GM23248 (cell line): ENCODE results near the gene NINL. TPM values are rescaled to one million over a fixed set of nuclear protein-coding genes. Genes with fewer than 3 reads are reported as not detected.

Experiments used
- DNase-seq: peaks from one replicate; pipeline ENCODE4 v3.0.0-alpha.2; 2015
- H2AFZ ChIP-seq: fragments of 200-600 bp; sonication (generic); 2 replicates; pipeline ENCODE4 v1.6.1; 2016; ENCODE audit warnings: antibody characterized with exemption
- H3F3A ChIP-seq: fragments of 200-600 bp; sonication (generic); 2 replicates; pipeline ENCODE4 v1.6.1; 2016; ENCODE audit warnings: mild to moderate bottlenecking, antibody characterized with exemption, mixed run types; ENCODE audit not compliant: insufficient read depth
- H3K27ac ChIP-seq: fragments of 200-600 bp; sonication (generic); 2 replicates; pipeline ENCODE4 v1.5.1; 2016; ENCODE audit warnings: mild to moderate bottlenecking
- H3K27me3 ChIP-seq: fragments of 200-600 bp; sonication (generic); replicated peaks from 2 replicates; pipeline ENCODE4 v1.6.1; 2016; ENCODE audit warnings: mild to moderate bottlenecking; ENCODE audit not compliant: insufficient read depth
- H3K36me3 ChIP-seq: fragments of 200-600 bp; sonication (generic); 2 replicates; pipeline ENCODE4 v1.6.1; 2016; ENCODE audit warnings: low read depth, mild to moderate bottlenecking
- H3K4me1 ChIP-seq: fragments of 200-600 bp; sonication (generic); 2 replicates; pipeline ENCODE4 v1.6.1; 2016; ENCODE audit warnings: mild to moderate bottlenecking; ENCODE audit not compliant: insufficient read depth
- H3K4me2 ChIP-seq: fragments of 200-600 bp; sonication (generic); one replicate; pipeline ENCODE4 v1.6.1; 2016; ENCODE audit warnings: mild to moderate bottlenecking; ENCODE audit not compliant: unreplicated experiment
- H3K4me3 ChIP-seq: fragments of 200-600 bp; sonication (generic); 2 replicates; pipeline ENCODE4 v1.5.1; 2016; ENCODE audit warnings: mild to moderate bottlenecking
- H3K79me2 ChIP-seq: fragments of 200-600 bp; sonication (generic); 2 replicates; pipeline ENCODE4 v1.6.1; 2016; ENCODE audit warnings: mild to moderate bottlenecking; ENCODE audit not compliant: insufficient read depth
- H3K9ac ChIP-seq: fragments of 200-600 bp; sonication (generic); 2 replicates; pipeline ENCODE4 v1.6.1; 2016; ENCODE audit warnings: mild to moderate bottlenecking
- H3K9me2 ChIP-seq: fragments of 200-600 bp; sonication (generic); 2 replicates; pipeline ENCODE4 v1.6.1; 2016; ENCODE audit warnings: mixed run types, mild to moderate bottlenecking, moderate library complexity; ENCODE audit not compliant: insufficient read depth
- H3K9me3 ChIP-seq: fragments of 200-600 bp; sonication (generic); one replicate; pipeline ENCODE4 v1.6.1; 2017; ENCODE audit warnings: low read depth
- H4K20me1 ChIP-seq: fragments of 200-600 bp; sonication (generic); 2 replicates; pipeline ENCODE4 v1.6.0; 2016; ENCODE audit not compliant: insufficient read depth
- EZH2 ChIP-seq: fragments of 200-600 bp; sonication (generic); IDR thresholded peaks from 2 replicates; pipeline ENCODE4 v1.6.1; 2018; ENCODE audit warnings: antibody characterized with exemption, mild to moderate bottlenecking; ENCODE audit not compliant: insufficient read depth, poor library complexity, severe bottlenecking
- EZH2phosphoT487 ChIP-seq: fragments of 200-600 bp; sonication (generic); IDR thresholded peaks from 2 replicates; pipeline ENCODE4 v1.6.1; 2018; ENCODE audit warnings: antibody characterized with exemption, moderate library complexity, mild to moderate bottlenecking, low read depth; ENCODE audit not compliant: insufficient read depth
- WGBS, 2 experiments: methylation state at CpG; one replicate each; pipeline ENCODE4 v1.1.6; 2015 to 2017; ENCODE audit warnings: low lambda C conversion rate in 2 of 2, low coverage in 1 of 2; ENCODE audit errors: missing lambda C conversion rate in 2 of 2; 5-methylcytosine and 5-hydroxymethylcytosine counted together
- in situ Hi-C: fragments of 300-500 bp; cut with MboI; formaldehyde crosslinking; loops from 2 replicates; pipeline ENCODE4 v1.15.0; 2020
- polyA plus RNA-seq: library from polyadenylated mRNA; unstranded; fragments of >200 nt; fragmentation: Nextera tagmentation; extraction: Ambion mirVana; gene quantifications from 2 replicates; pipeline ENCODE4 v1.2.1, GENCODE V29; 2016
- total RNA-seq: library from RNA; depleted of rRNA; stranded (reverse); fragments of >200 nt; shearing (Covaris generic); gene quantifications from 2 replicates; pipeline ENCODE4 v1.2.3, GENCODE V29; 2014

Gene NINL
- total and polyA plus RNA-seq, 2 experiments from 2014 or later: 1.9 to 3.4 TPM

DNA sequence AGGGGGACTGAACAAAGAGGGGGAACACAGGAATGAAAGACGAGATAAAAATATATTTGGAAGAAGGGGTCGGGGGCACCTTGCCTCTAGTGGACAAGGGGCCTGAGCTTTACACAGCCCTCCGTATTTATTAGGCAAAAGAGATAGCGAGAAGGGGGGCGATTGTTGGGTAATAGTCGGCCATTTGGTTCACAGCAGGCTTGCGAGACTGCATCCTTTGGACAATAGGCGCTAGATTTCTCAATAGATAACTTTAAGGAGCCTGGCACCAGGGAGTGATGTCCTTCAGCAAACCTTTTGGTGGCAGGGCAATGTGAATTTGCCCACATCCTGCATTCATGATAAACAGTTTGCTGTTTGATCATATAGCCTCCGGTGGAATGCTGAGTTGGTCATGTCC is 41.4 kb upstream of the NINL start:
- peaks cover 27% of the 10 kb centered on the region for H3K79me2 ChIP-seq
- no peak for DNase-seq
- no peak overlapping the region for H3K4me2 ChIP-seq
- H3K27me3 ChIP-seq: no peaks in the 10 kb centered on the region
- H3K4me3 ChIP-seq: no peak overlapping the region
- no peak overlapping the region for H2AFZ ChIP-seq
- no peak overlapping the region for H3K27ac ChIP-seq
- in situ Hi-C loops: no loop called here
- no peaks in the 10 kb centered on the region for H3K9me3 ChIP-seq
- H3K9me2 ChIP-seq: no peaks in the 10 kb centered on the region
- no peak for TF ChIP-seq EZH2
- no peak for TF ChIP-seq EZH2phosphoT487
- H3F3A ChIP-seq: peaks cover 7% of the 10 kb centered on the region
- peaks cover 4% of the 10 kb centered on the region for H3K4me1 ChIP-seq
- WGBS, 2 experiments: 76 to 79% methylated on average over 9 of the region's 9 CpGs
- H3K9ac ChIP-seq: no peak overlapping the region
- no peaks in the 10 kb centered on the region for H4K20me1 ChIP-seq
- no peaks in the 10 kb centered on the region for H3K36me3 ChIP-seq

DNA sequence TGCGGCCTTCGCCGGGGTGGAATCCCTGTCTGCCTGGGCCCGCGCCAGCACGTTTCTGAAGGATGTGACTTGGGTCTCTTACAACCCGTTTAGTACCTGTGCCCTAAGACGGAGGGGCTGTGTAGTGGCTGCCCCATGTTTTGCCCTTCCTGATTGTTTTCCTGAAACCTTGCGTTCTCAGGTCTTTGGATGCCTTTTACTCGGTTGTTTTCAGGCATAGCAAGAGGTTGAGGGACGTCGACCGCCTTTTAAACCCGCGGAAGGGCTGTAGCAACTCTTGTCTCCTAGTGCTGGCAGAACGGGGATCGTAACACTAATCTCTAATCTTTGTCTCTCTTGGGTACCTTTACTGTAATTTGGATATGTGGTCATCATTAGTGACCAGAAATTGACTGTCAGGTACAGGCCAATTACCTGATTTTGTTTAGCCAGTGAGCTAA is 39.2 kb upstream of the NINL start:
- H3K27me3 ChIP-seq: no peaks in the 10 kb centered on the region
- no peaks in the 10 kb centered on the region for H3K9me3 ChIP-seq
- H3K4me2 ChIP-seq: peak overlapping the region; percentile 59
- H3K79me2 ChIP-seq: peaks cover 49% of the 10 kb centered on the region
- in situ Hi-C loops: no loop called here
- TF ChIP-seq EZH2phosphoT487: no peak
- TF ChIP-seq EZH2: no peak
- no peaks in the 10 kb centered on the region for H3K9me2 ChIP-seq
- H3K27ac ChIP-seq: peak overlapping the region; percentile 84
- DNase-seq: no peak
- H2AFZ ChIP-seq: peak overlapping the region; percentile 90
- H3F3A ChIP-seq: peaks cover 7% of the 10 kb centered on the region
- peak overlapping the region; percentile 91 for H3K9ac ChIP-seq
- H3K36me3 ChIP-seq: no peaks in the 10 kb centered on the region
- 23 to 24% methylated on average over 17 of the region's 17 CpGs for WGBS, 2 experiments
- H3K4me1 ChIP-seq: peaks cover 4% of the 10 kb centered on the region
- peak overlapping the region; percentile 93 for H3K4me3 ChIP-seq
- H4K20me1 ChIP-seq: no peaks in the 10 kb centered on the region

DNA sequence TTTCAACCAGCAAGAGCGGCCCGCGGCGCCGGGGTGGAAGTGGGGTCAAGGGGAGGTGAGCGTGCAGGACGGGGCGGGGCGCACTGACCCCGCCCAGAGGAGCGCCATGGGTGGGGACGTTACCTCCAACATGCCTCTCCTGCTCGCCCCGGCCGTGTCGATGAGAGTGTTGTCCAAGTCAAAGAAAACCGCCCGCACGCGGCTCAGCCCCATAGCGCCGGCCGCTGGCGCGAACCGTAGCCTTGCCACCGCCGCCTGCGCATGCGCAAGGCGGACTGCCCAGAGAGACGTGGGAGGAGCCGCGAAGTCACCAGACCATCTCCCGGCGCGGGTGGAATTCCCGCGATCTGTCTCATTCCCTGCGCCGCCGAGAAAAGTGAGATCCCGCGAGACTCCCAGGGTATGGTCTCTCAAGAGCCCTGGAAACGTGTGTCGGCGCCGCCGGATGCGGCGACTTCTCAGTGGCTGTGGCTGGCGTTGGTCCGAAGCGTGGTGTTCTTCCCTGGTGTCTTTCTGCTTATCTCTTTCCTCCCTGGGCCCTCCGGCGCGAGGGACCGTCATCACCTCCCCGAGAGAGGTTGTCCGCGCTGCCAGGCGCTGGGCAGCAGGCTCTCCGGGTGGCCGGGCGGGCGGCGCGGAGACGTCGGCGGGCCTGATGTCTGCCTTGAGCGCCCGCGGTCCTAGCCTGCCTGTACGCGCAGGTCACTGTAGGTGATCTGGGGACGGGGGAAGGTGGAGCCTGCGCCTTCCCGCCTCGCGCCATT is 38.6 kb upstream of the NINL start, which contains the start of gene NANP:
Gene NANP (minus strand): TSS at position 279 of the 764 bp plus-strand sequence. CDS start 66 bp downstream, at position 213.
- Histone ChIP-seq H3F3A (peaks cover 7% of the 10 kb centered on the region), H3K4me3 (peak within 1 kb of the TSS; percentile 93), H3K4me2 (peak within 1 kb of the TSS; percentile 97), H3K4me1 (peaks cover 4% of the 10 kb centered on the region), H3K9me3 (no peaks in the 10 kb centered on the region), H2AFZ (peak within 1 kb of the TSS; percentile 90), H3K27me3 (no peaks in the 10 kb centered on the region), H3K36me3 (no peaks in the 10 kb centered on the region), H4K20me1 (no peaks in the 10 kb centered on the region), H3K9me2 (no peaks in the 10 kb centered on the region), H3K79me2 (peaks cover 55% of the 10 kb centered on the region), H3K27ac (peak within 1 kb of the TSS; percentile 84), H3K9ac (peak within 1 kb of the TSS; percentile 91)
- 0 to 1% methylated on average over 27 to 74 of the region's 81 CpGs for WGBS, 2 experiments
- no peak for TF ChIP-seq EZH2phosphoT487
- TF ChIP-seq EZH2: no peak
- in situ Hi-C loops: no loop called here
- peak; percentile 99 for DNase-seq

DNA sequence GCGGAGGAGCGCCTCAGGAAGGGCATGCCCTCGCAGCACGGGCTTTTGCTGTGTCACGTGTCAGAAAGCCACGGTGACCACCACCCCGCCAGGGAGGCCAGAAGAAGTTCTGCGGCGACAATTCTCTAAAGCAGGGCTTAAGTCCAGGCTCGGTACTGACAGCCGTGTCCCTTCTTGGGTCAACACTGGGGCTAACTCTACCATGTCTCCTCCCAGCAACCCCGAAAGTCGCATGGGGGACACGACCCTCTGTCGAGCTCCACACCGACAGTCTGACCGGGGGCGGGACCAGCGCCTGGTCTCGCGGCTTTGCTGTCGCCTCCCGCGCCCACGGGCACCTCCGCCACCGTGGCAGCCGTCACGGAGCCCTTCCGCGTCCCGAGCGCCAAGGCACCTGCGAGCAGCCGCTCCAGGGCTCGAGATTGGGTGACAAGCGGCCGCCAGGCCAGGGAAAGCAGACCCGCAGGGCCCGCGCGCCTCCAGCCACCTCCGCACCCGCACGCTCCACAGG is 37.9 kb upstream of the NINL start:
- Histone ChIP-seq H2AFZ (peak overlapping the region; percentile 90), H3K4me1 (peaks cover 4% of the 10 kb centered on the region), H3F3A (peaks cover 7% of the 10 kb centered on the region), H3K4me2 (peak overlapping the region; percentile 97), H3K27ac (peak overlapping the region; percentile 84), H3K9ac (peak overlapping the region; percentile 91), H4K20me1 (no peaks in the 10 kb centered on the region), H3K4me3 (peak overlapping the region; percentile 93), H3K36me3 (no peaks in the 10 kb centered on the region), H3K27me3 (no peaks in the 10 kb centered on the region), H3K79me2 (peaks cover 62% of the 10 kb centered on the region), H3K9me3 (no peaks in the 10 kb centered on the region), H3K9me2 (no peaks in the 10 kb centered on the region)
- 0 to 1% methylated on average over 34 to 45 of the region's 45 CpGs for WGBS, 2 experiments
- no peak for TF ChIP-seq EZH2
- TF ChIP-seq EZH2phosphoT487: no peak
- in situ Hi-C loops: no loop called here
- DNase-seq: peak; percentile 74
